SU-DHL-6 (cell line): ENCODE measurements around the gene DNAH14.

Experiments
- H2AFZ ChIP-seq: fragments of 200-600 bp; sonication (generic); 2 replicates; pipeline ENCODE4 v1.6.1; 2014; ENCODE audit warnings: low read depth, mild to moderate bottlenecking, moderate library complexity, mixed read lengths, antibody characterized with exemption, low read length; ENCODE audit not compliant: severe bottlenecking
- H3F3A ChIP-seq: fragments of 200-600 bp; shearing (Covaris generic); 2 replicates; pipeline ENCODE4 v1.6.0; 2016; ENCODE audit warnings: antibody characterized with exemption, mild to moderate bottlenecking; ENCODE audit not compliant: insufficient read depth
- H3K27ac ChIP-seq: fragments of 200-600 bp; sonication (generic); 2 replicates; pipeline ENCODE4 v1.5.1; 2016; ENCODE audit warnings: low read depth, mild to moderate bottlenecking, low read length, moderate library complexity, mixed read lengths
- H3K27me3 ChIP-seq: fragments of 200-600 bp; sonication (generic), shearing (Covaris generic); 2 replicates; pipeline ENCODE4 v1.6.0; 2014; ENCODE audit warnings: mild to moderate bottlenecking, low read length
- H3K36me3 ChIP-seq: fragments of 200-600 bp; sonication (generic); 2 replicates; pipeline ENCODE4 v1.6.1; 2014; ENCODE audit warnings: mild to moderate bottlenecking, low read length, mixed read lengths
- H3K4me2 ChIP-seq: fragments of 300-600, 200-600 bp; shearing (Covaris generic), sonication (generic); 2 replicates; pipeline ENCODE4 v1.6.0; 2014; ENCODE audit warnings: low read length, low read depth, mild to moderate bottlenecking; ENCODE audit not compliant: poor library complexity, severe bottlenecking
- H3K4me3 ChIP-seq: fragments of 200-600 bp; sonication (generic); 2 replicates; pipeline ENCODE4 v1.5.1; 2014; ENCODE audit warnings: antibody characterized with exemption, low read length, mild to moderate bottlenecking, mixed read lengths; ENCODE audit not compliant: insufficient read depth, poor library complexity, severe bottlenecking
- H3K79me2 ChIP-seq: fragments of 200-600 bp; sonication (generic); 2 replicates; pipeline ENCODE4 v1.6.1; 2014; ENCODE audit warnings: mild to moderate bottlenecking, low read length, moderate library complexity; ENCODE audit not compliant: insufficient read depth
- H3K9ac ChIP-seq: fragments of 200-600 bp; sonication (generic); 2 replicates; pipeline ENCODE4 v1.7.0; 2014; ENCODE audit warnings: mild to moderate bottlenecking, low read length
- H3K9me2 ChIP-seq: fragments of 200-600 bp; sonication (generic); replicated peaks from 2 replicates; pipeline ENCODE4 v1.6.1; 2014; ENCODE audit warnings: low read length; ENCODE audit not compliant: insufficient read depth
- H3K9me3 ChIP-seq: fragments of 200-600 bp; sonication (generic); 2 replicates; pipeline ENCODE4 v1.6.1; 2014; ENCODE audit warnings: low read length, mixed read lengths; ENCODE audit not compliant: insufficient read depth
- H4K20me1 ChIP-seq: fragments of 200-600 bp; sonication (generic); 2 replicates; pipeline ENCODE4 v1.6.1; 2014; ENCODE audit warnings: low read depth, mild to moderate bottlenecking, antibody characterized with exemption, low read length, moderate library complexity, mixed read lengths
- EZH2phosphoT487 ChIP-seq: fragments of 200-600 bp; sonication (generic), shearing (Covaris generic); conservative IDR thresholded peaks from 2 replicates; pipeline ENCODE4 v1.6.1; 2018; ENCODE audit warnings: mild to moderate bottlenecking, antibody characterized with exemption, low read length, moderate library complexity, mixed read lengths
- TF ChIP-seq, protein P1 (sequence below): fragments of 200-600 bp; sonication (generic); IDR thresholded peaks from one replicate; pipeline ENCODE4 v1.5.1; 2017; ENCODE audit warnings: antibody characterized with exemption, mild to moderate bottlenecking, low read length, moderate library complexity; ENCODE audit not compliant: insufficient read depth, poor library complexity, severe bottlenecking

DNAH14 gene

DNA sequence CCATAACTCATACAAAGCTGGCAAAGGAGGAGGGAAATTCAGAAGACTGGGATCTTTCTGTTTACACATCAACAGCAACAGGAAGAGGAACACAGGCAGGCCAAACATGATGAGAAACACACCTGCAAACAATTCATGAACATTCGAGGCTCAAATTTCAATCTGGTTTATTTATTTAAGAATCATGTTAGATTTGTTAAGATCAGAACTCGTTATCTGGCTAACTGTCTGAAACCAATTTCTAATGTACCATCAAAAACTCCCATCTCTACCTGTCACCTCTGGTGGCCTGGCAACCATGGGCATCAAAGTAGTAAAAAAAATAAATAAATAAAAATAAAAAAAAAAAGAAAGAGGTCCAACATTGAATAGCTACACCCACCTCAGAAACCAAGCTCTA lies 488.6 kb downstream of the DNAH14 start:
- H3K36me3 ChIP-seq: peaks cover 76% of the 10 kb centered on the region

DNA sequence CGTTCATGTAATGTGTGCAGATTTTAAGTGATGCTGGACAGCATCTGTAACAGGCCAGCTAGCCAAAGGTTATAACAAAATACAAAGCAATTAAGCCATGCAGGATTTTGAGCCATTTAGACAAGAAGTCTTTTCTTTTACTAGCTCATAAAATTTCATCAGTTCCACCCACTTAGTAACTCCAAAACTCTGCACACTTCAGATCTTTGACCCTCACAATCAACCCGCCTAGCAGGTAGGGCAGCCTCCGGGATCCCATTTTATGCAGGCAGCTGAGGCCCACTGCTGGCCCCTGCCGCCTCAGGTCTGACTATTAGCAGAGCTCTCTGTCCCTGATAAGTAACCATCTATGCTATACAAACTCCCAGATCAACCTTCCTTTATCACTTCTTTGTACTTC lies 489.1 kb downstream of the DNAH14 start:
- Histone ChIP-seq H3K36me3 (peaks cover 72% of the 10 kb centered on the region), H2AFZ (no peak overlapping the region), H3K27ac (no peak overlapping the region), H3K4me2 (no peak overlapping the region), H3K9me2 (no peaks in the 10 kb centered on the region), H3K79me2 (peaks cover 98% of the 10 kb centered on the region), H4K20me1 (peaks cover 53% of the 10 kb centered on the region), H3K27me3 (no peaks in the 10 kb centered on the region), H3K9me3 (no peaks in the 10 kb centered on the region), H3K4me3 (no peak overlapping the region), H3F3A (peaks cover 10% of the 10 kb centered on the region), H3K9ac (no peak overlapping the region)
- TF ChIP-seq EZH2phosphoT487: no peak
- TF ChIP-seq, protein P1, sequence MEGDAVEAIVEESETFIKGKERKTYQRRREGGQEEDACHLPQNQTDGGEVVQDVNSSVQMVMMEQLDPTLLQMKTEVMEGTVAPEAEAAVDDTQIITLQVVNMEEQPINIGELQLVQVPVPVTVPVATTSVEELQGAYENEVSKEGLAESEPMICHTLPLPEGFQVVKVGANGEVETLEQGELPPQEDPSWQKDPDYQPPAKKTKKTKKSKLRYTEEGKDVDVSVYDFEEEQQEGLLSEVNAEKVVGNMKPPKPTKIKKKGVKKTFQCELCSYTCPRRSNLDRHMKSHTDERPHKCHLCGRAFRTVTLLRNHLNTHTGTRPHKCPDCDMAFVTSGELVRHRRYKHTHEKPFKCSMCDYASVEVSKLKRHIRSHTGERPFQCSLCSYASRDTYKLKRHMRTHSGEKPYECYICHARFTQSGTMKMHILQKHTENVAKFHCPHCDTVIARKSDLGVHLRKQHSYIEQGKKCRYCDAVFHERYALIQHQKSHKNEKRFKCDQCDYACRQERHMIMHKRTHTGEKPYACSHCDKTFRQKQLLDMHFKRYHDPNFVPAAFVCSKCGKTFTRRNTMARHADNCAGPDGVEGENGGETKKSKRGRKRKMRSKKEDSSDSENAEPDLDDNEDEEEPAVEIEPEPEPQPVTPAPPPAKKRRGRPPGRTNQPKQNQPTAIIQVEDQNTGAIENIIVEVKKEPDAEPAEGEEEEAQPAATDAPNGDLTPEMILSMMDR: no peak

More for the DNA sequence above, 488.6 kb downstream of the DNAH14 start:
- Histone ChIP-seq H3K9ac (no peak overlapping the region), H3K27me3 (no peaks in the 10 kb centered on the region), H3K9me3 (no peaks in the 10 kb centered on the region), H3K4me2 (no peak overlapping the region), H3F3A (peaks cover 10% of the 10 kb centered on the region), H2AFZ (no peak overlapping the region), H3K4me3 (no peak overlapping the region), H3K79me2 (peaks cover 98% of the 10 kb centered on the region), H3K27ac (no peak overlapping the region), H3K9me2 (no peaks in the 10 kb centered on the region), H4K20me1 (peaks cover 51% of the 10 kb centered on the region)
- TF ChIP-seq EZH2phosphoT487: no peak
- TF ChIP-seq, protein P1: no peak

DNA sequence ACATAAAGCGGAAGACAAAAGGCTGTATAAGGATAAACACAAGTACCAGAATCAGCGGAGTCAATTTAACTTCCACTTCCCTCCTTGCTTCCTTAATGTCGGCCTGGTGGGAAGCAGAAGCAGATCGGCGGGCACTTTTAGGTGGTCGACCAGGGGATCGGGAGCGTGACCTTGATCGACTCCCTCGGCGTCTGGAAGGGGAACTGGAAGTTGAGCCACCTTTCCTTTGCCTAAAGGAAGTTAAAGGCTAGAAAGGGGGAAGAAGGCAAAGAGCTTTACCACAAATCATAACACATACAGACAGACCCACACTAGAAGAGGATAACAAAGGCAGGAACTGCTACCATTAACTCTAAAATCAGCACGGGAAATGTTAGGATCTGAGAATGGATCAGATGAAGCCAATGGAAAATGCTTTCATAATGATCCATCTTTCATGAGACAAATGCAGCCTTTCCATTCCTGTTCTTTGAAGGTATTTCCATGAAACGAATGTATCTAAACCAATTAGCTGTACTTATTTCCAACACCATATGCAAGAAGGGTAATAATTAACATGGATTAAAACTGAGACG lies 492.6 kb downstream of the DNAH14 start:
- Histone ChIP-seq H2AFZ (no peak overlapping the region), H3K9me3 (no peaks in the 10 kb centered on the region), H3K27ac (no peak overlapping the region), H3K9me2 (no peaks in the 10 kb centered on the region), H3K4me3 (no peak overlapping the region), H4K20me1 (peaks cover 65% of the 10 kb centered on the region), H3F3A (peaks cover 14% of the 10 kb centered on the region), H3K4me2 (no peak overlapping the region), H3K9ac (no peak overlapping the region), H3K36me3 (peaks cover 47% of the 10 kb centered on the region), H3K79me2 (peaks cover 100% of the 10 kb centered on the region), H3K27me3 (no peaks in the 10 kb centered on the region)
- TF ChIP-seq, protein P1: no peak
- no peak for TF ChIP-seq EZH2phosphoT487
